SK-N-SH treated with all-trans-retinoic acid at 6 μM for 48 hours (cell line): Measurements from ENCODE around the gene ZNF491.

Source experiments
- ZFP3 ChIP-seq: fragments of 250-450 bp; sonication (Bioruptor Pico); IDR thresholded peaks from 2 replicates; pipeline ENCODE4 v1.5.0; 2020; ENCODE audit warnings: mild to moderate bottlenecking, moderate library complexity
- ZNF8 ChIP-seq: fragments of 450-650 bp; formaldehyde crosslinking; IDR thresholded peaks from 2 replicates; pipeline ENCODE4 v1.5.0; 2020; ENCODE audit warnings: mild to moderate bottlenecking, moderate library complexity

GRCh38 chr19:11780431-11781020, 17.8 kb upstream of the ZNF491 start:
- TF ChIP-seq ZFP3 (CRISPR knock-in tag) (no peak), ZNF8 (CRISPR knock-in tag) (no peak)
